Fibroblast of skin of left biceps (primary cell): ENCODE measurements around the gene IVNS1ABP.
A peak's percentile ranks its signal among the peaks of the same experiment; 100 is the strongest.
"Not testable (repeated sequence)": the region's sequence is repeated elsewhere in the genome, so short reads cannot be mapped to it uniquely, and the experiment has no call there.

Source experiments
- DNase-seq, 2 experiments: peaks; one replicate each; pipeline ENCODE4 v3.0.0-alpha.2; 2013; ENCODE audit warnings: low read depth in 2 of 2

Gene IVNS1ABP

GRCh38 chr1:185334182-185334581 lies 17.1 kb upstream of the IVNS1ABP start:
- DNase-seq = no peak

- no peak for DNase-seq
Measured at GRCh38 chr1:185328255-185328654, 11.2 kb upstream of the IVNS1ABP start.

GRCh38 chr1:185325413-185325812 lies 8.4 kb upstream of the IVNS1ABP start:
- DNase-seq = no peak

- DNase-seq = no peak
Measured at GRCh38 chr1:185324118-185324517, 7.1 kb upstream of the IVNS1ABP start.

- no peak for DNase-seq
Measured at GRCh38 chr1:185322636-185323035, 5.6 kb upstream of the IVNS1ABP start.

- not testable (repeated sequence) for DNase-seq
Measured at GRCh38 chr1:185321653-185322221, 4.7 kb upstream of the IVNS1ABP start.

GRCh38 chr1:185321104-185321503 lies 4.1 kb upstream of the IVNS1ABP start:
- not testable (repeated sequence) for DNase-seq

- no peak for DNase-seq
Measured at GRCh38 chr1:185319139-185319475, 2.1 kb upstream of the IVNS1ABP start.

GRCh38 chr1:185318431-185319138 lies 1.5 kb upstream of the IVNS1ABP start:
- no peak for DNase-seq

GRCh38 chr1:185317886-185318310 lies 855 bp upstream of the IVNS1ABP start:
- no peak for DNase-seq

- DNase-seq = peak; percentile 79 to 84
Measured at GRCh38 chr1:185316163-185317033, 645 bp downstream of the IVNS1ABP start.

GRCh38 chr1:185315445-185316071 lies 1.5 kb downstream of the IVNS1ABP start:
- no peak for DNase-seq

- DNase-seq = no peak
Measured at GRCh38 chr1:185314411-185314810, 2.6 kb downstream of the IVNS1ABP start.

GRCh38 chr1:185312361-185313138 lies 4.5 kb downstream of the IVNS1ABP start:
- DNase-seq = no peak

GRCh38 chr1:185311589-185312225 lies 5.3 kb downstream of the IVNS1ABP start:
- DNase-seq = no peak

- no peak for DNase-seq
Measured at GRCh38 chr1:185309566-185309965, 7.5 kb downstream of the IVNS1ABP start.

- DNase-seq = no peak
Measured at GRCh38 chr1:185308126-185308525, 8.9 kb downstream of the IVNS1ABP start.

GRCh38 chr1:185305419-185305818 lies 11.6 kb downstream of the IVNS1ABP start:
- DNase-seq = no peak

- DNase-seq = no peak
Measured at GRCh38 chr1:185300152-185300551, 16.9 kb downstream of the IVNS1ABP start.

GRCh38 chr1:185297982-185298381 lies 19.1 kb downstream of the IVNS1ABP start:
- no peak for DNase-seq

- DNase-seq = no peak
Measured at GRCh38 chr1:185295091-185295490, 22.0 kb downstream of the IVNS1ABP start.
